Measurements from ENCODE around the gene LRBA.
"Not testable (repeated sequence)": the region's sequence is repeated elsewhere in the genome, so short reads cannot be mapped to it uniquely, and the experiment has no call there.

Gene LRBA

GRCh38 chr4:150658258-150658657, 356.8 kb downstream of the LRBA start:
- not testable (repeated sequence) for H2AFZ ChIP-seq (ENCODE audit: low read depth, low read length); H3K36me3 ChIP-seq (ENCODE audit: insufficient read depth, low read length); H3K79me2 ChIP-seq (ENCODE audit: insufficient read depth, low read length); H3K27ac ChIP-seq (ENCODE audit: low read length); DNase-seq; H3K4me1 ChIP-seq (ENCODE audit: insufficient read depth, low read length); H3K4me2 ChIP-seq (ENCODE audit: insufficient read depth, low read length); ATAC-seq (ENCODE audit: insufficient read depth, low read depth); H3K27me3 ChIP-seq (ENCODE audit: insufficient read depth, low read length, poor library complexity); H3K9me3 ChIP-seq (ENCODE audit: insufficient read depth, low read length, severe bottlenecking); H4K20me1 ChIP-seq (ENCODE audit: insufficient read depth, low read length); H3K4me3 ChIP-seq (ENCODE audit: low read depth in 1 of 2, low read length in 2 of 2); H3K9ac ChIP-seq (ENCODE audit: low read depth, low read length)

GRCh38 chr4:150656891-150657290, 358.2 kb downstream of the LRBA start:
- H3K27me3 ChIP-seq (ENCODE audit: insufficient read depth, low read length, poor library complexity): no peaks in the 10 kb centered on the region
- no peak for DNase-seq
- H4K20me1 ChIP-seq (ENCODE audit: insufficient read depth, low read length): no peaks in the 10 kb centered on the region
- TF ChIP-seq CTCF (IDR thresholded peaks at IDR 0.05; ENCODE audit: borderline replicate concordance, extremely low read depth, low read length, poor library complexity, severe bottlenecking) (no peak), EZH2 (IDR thresholded peaks at IDR 0.05; ENCODE audit: borderline replicate concordance, low read depth, low read length, severe bottlenecking) (no peak)
- no peaks in the 10 kb centered on the region for H3K4me1 ChIP-seq (ENCODE audit: insufficient read depth, low read length)
- no peak overlapping the region for H3K27ac ChIP-seq (ENCODE audit: low read length)
- no peak overlapping the region for H3K9ac ChIP-seq (ENCODE audit: low read depth, low read length)
- H3K36me3 ChIP-seq (ENCODE audit: insufficient read depth, low read length): no peaks in the 10 kb centered on the region
- H3K79me2 ChIP-seq (ENCODE audit: insufficient read depth, low read length): no peaks in the 10 kb centered on the region
- H3K4me3 ChIP-seq (ENCODE audit: low read depth in 1 of 2, low read length in 2 of 2): no peak overlapping the region
- no peak for ATAC-seq (ENCODE audit: insufficient read depth, low read depth)
- no peaks in the 10 kb centered on the region for H3K9me3 ChIP-seq (ENCODE audit: insufficient read depth, low read length, severe bottlenecking)
- H2AFZ ChIP-seq (ENCODE audit: low read depth, low read length): no peak overlapping the region
- H3K4me2 ChIP-seq (ENCODE audit: insufficient read depth, low read length): no peak overlapping the region

GRCh38 chr4:150650751-150651150, 364.3 kb downstream of the LRBA start:
- H4K20me1 ChIP-seq (ENCODE audit: insufficient read depth, low read length): no peaks in the 10 kb centered on the region
- H3K4me3 ChIP-seq (ENCODE audit: low read depth in 1 of 2, low read length in 2 of 2): no peak overlapping the region
- no peak overlapping the region for H3K9ac ChIP-seq (ENCODE audit: low read depth, low read length)
- H3K4me1 ChIP-seq (ENCODE audit: insufficient read depth, low read length): no peaks in the 10 kb centered on the region
- no peaks in the 10 kb centered on the region for H3K79me2 ChIP-seq (ENCODE audit: insufficient read depth, low read length)
- no peaks in the 10 kb centered on the region for H3K36me3 ChIP-seq (ENCODE audit: insufficient read depth, low read length)
- no peak overlapping the region for H2AFZ ChIP-seq (ENCODE audit: low read depth, low read length)
- no peaks in the 10 kb centered on the region for H3K27me3 ChIP-seq (ENCODE audit: insufficient read depth, low read length, poor library complexity)
- no peak for TF ChIP-seq EZH2 (IDR thresholded peaks at IDR 0.05; ENCODE audit: borderline replicate concordance, low read depth, low read length, severe bottlenecking)
- TF ChIP-seq CTCF (IDR thresholded peaks at IDR 0.05; ENCODE audit: borderline replicate concordance, extremely low read depth, low read length, poor library complexity, severe bottlenecking): no peak
- H3K9me3 ChIP-seq (ENCODE audit: insufficient read depth, low read length, severe bottlenecking): no peaks in the 10 kb centered on the region
- ATAC-seq (ENCODE audit: insufficient read depth, low read depth): no peak
- no peak overlapping the region for H3K4me2 ChIP-seq (ENCODE audit: insufficient read depth, low read length)
- no peak for DNase-seq
- H3K27ac ChIP-seq (ENCODE audit: low read length): no peak overlapping the region

- Histone ChIP-seq H3K4me1 (ENCODE audit: insufficient read depth, low read length) (no peaks in the 10 kb centered on the region), H3K9ac (ENCODE audit: low read depth, low read length) (no peak overlapping the region), H3K36me3 (ENCODE audit: insufficient read depth, low read length) (no peaks in the 10 kb centered on the region), H4K20me1 (ENCODE audit: insufficient read depth, low read length) (no peaks in the 10 kb centered on the region), H3K4me3 (ENCODE audit: low read depth in 1 of 2, low read length in 2 of 2) (no peak overlapping the region), H3K4me2 (ENCODE audit: insufficient read depth, low read length) (no peak overlapping the region), H3K27me3 (ENCODE audit: insufficient read depth, low read length, poor library complexity) (no peaks in the 10 kb centered on the region), H3K9me3 (ENCODE audit: insufficient read depth, low read length, severe bottlenecking) (no peaks in the 10 kb centered on the region), H2AFZ (ENCODE audit: low read depth, low read length) (no peak overlapping the region), H3K79me2 (ENCODE audit: insufficient read depth, low read length) (no peaks in the 10 kb centered on the region), H3K27ac (ENCODE audit: low read length) (no peak overlapping the region)
- ATAC-seq (ENCODE audit: insufficient read depth, low read depth) (no peak), DNase-seq (no peak)
- TF ChIP-seq CTCF (IDR thresholded peaks at IDR 0.05; ENCODE audit: borderline replicate concordance, extremely low read depth, low read length, poor library complexity, severe bottlenecking) (no peak), EZH2 (IDR thresholded peaks at IDR 0.05; ENCODE audit: borderline replicate concordance, low read depth, low read length, severe bottlenecking) (no peak)
These were observed 367.0 kb downstream of the LRBA start for GRCh38 chr4:150648123-150648522.
